ENCODE results near the gene UPK1B.

DNA sequence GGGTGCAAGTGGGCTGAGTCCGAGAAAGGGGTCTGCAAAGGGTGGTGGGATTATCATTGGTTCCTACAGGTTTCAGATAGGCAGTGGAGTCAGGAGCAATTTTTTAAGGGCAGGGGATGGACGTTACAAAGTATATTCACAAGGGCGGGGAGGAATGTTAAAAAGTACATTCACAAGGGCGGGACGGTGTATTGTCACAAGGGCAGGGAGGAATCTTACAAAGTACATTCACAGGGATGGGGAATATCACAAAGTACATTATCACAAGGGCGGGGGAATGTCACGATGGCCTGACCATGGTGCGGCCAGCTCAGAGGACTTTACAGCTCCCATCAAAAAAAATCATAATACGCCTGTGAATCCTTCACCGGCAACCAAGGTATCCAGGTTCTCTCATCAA is 48.1 kb upstream of the UPK1B start:
- TF ChIP-seq SUZ12 (IDR thresholded peaks at IDR 0.05; ENCODE audit: extremely low read depth, insufficient read depth, insufficient read length) (no peak), YY1 (IDR thresholded peaks at IDR 0.05; ENCODE audit: insufficient read depth, insufficient read length) (no peak), ZNF274 (IDR thresholded peaks at IDR 0.05; ENCODE audit: low read depth, low read length) (no peak)
